ENCODE measurements around the gene RASEF. TPM values are rescaled to one million over a fixed set of nuclear protein-coding genes. Genes with fewer than 3 reads are reported as not detected.

Gene RASEF
- total and polyA plus RNA-seq, 5 donors from 2014 or later: not detected

DNA sequence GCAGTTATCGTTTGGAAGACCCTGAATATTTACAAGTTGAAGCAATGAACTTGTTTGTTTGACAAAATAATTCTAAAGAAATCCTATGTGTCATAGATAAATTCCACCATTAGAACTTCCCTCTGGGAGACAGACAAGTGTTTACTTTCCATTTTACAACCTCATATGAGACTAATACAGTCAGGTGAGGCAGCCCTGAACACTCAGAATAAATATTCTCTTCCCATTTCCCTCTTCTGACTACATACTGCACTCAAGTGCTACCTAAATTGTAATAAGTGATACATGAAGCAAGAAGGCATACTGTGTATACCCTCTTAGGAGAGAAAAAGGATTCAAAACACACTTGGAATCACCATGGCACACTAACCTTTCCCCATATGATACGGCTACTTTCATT, 6.8 kb downstream of the RASEF start:
- Mint-ChIP-seq H3K4me1 (no peaks in the 10 kb centered on the region), H3K4me3 (no peak overlapping the region), H3K9me3 (peaks cover 3 to 12% (median 5%) of the 10 kb centered on the region in 7 donors), H3K36me3 (no peaks in the 10 kb centered on the region), H3K27me3 (peaks cover 5% of the 10 kb centered on the region), H3K27ac (no peak overlapping the region)
- H3K27ac ChIP-seq (ENCODE audit: insufficient read depth, low read length, poor library complexity, severe bottlenecking): no peak overlapping the region
- no peaks in the 10 kb centered on the region for H3K4me1 ChIP-seq (ENCODE audit: control insufficient read depth, insufficient read depth, low read length, poor library complexity, severe bottlenecking)
- H3K27me3 ChIP-seq (ENCODE audit: control insufficient read depth, insufficient read depth, low read length): no peaks in the 10 kb centered on the region
- H3K9me3 ChIP-seq (ENCODE audit: control insufficient read depth in 2 of 2, low read length in 2 of 2): no peaks in the 10 kb centered on the region
- no peaks in the 10 kb centered on the region for H3K36me3 ChIP-seq (ENCODE audit: control insufficient read depth, insufficient read depth, low read length)
- ATAC-seq (ENCODE audit: low read depth in 2 of 2): no peak
- no peak overlapping the region for H3K4me3 ChIP-seq (ENCODE audit: low read depth, low read length)
- DNase-seq: no peak

DNA sequence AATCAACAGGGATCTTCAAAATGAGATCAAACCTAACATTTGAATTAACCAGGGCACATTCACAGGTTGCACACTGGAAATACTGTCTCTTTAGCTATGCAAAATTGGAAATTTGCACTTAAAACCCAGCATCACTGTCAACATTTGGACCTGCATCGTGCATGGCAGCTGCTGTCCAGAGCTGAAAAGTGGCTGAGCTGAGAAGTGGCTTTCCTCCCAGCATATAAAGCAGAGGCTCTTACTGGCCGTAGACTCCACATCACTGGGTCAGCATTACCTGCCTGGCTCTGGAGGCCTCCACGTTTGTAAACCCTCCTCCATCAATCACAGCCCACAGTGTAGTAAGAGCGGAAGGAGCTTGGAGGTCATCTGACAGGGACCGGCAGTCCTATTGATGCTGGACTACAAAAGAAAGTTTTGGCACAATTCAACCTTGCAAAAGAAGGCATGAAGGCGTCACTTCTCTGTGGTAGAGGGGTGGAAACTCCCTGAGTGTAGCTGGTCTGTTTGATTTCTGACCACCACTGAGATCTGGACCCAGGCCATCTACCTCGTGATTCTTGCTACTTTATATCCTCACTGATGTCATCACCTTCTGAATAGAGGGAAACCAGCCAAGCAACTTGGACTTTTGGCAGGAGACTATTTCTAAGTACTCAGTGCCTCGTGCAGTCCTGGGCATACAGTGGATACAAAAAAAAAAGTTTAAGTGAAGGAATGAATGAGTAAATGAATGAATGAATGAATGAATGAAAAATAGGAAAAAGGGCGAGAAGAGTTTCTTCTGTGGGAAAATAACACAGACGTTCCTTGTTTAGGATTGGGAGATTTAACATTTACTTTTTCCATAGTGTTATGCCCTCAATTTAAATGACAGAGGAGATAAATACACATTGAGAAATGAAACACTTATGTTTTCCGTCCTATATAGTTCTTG, 14.8 kb downstream of the RASEF start:
- Histone ChIP-seq H3K4me1 (ENCODE audit: control insufficient read depth, insufficient read depth, low read length, poor library complexity, severe bottlenecking) (no peaks in the 10 kb centered on the region), H3K36me3 (ENCODE audit: control insufficient read depth, insufficient read depth, low read length) (no peaks in the 10 kb centered on the region), H3K27ac (ENCODE audit: insufficient read depth, low read length, poor library complexity, severe bottlenecking) (no peak overlapping the region), H3K4me3 (ENCODE audit: low read depth, low read length) (no peak overlapping the region), H3K9me3 (ENCODE audit: control insufficient read depth in 2 of 2, low read length in 2 of 2) (no peaks in the 10 kb centered on the region), H3K27me3 (ENCODE audit: control insufficient read depth, insufficient read depth, low read length) (no peaks in the 10 kb centered on the region)
- Mint-ChIP-seq H3K36me3 (no peaks in the 10 kb centered on the region), H3K9me3 (peaks cover 0 to 4% (median 2%) of the 10 kb centered on the region in 7 donors), H3K27ac (no peak overlapping the region), H3K4me3 (no peak overlapping the region), H3K27me3 (no peaks in the 10 kb centered on the region), H3K4me1 (no peaks in the 10 kb centered on the region)
- ATAC-seq (ENCODE audit: low read depth in 2 of 2) (no peak), DNase-seq (no peak)

DNA sequence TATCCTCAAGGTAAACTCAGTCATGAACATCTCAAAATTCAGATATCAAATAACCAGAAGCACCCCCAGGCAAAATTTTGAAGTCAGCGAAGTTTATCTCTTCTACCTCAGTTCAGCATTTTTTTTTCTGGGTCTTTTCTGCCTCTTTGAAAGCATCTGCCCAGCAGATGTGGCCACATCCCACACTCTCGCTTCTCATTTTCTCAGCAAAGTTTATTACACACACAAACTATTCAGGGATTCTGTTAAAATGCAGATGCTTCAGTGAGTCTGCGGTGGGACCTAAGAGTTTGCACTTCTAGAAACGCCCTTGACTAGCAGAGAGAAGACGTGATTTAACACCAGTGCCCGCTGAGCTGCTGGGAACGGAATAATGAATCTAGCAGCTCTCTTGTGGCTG, 19.3 kb downstream of the RASEF start:
- no peaks in the 10 kb centered on the region for H3K4me1 ChIP-seq (ENCODE audit: control insufficient read depth, insufficient read depth, low read length, poor library complexity, severe bottlenecking)
- Mint-ChIP-seq H3K27me3 (no peaks in the 10 kb centered on the region), H3K27ac (no peak overlapping the region), H3K4me1 (no peaks in the 10 kb centered on the region), H3K36me3 (no peaks in the 10 kb centered on the region), H3K4me3 (no peak overlapping the region), H3K9me3 (peaks cover 0 to 4% (median 2%) of the 10 kb centered on the region in 7 donors)
- no peaks in the 10 kb centered on the region for H3K9me3 ChIP-seq (ENCODE audit: control insufficient read depth in 2 of 2, low read length in 2 of 2)
- H3K27me3 ChIP-seq (ENCODE audit: control insufficient read depth, insufficient read depth, low read length): no peaks in the 10 kb centered on the region
- H3K27ac ChIP-seq (ENCODE audit: insufficient read depth, low read length, poor library complexity, severe bottlenecking): no peak overlapping the region
- DNase-seq (no peak), ATAC-seq (ENCODE audit: low read depth in 2 of 2) (no peak)
- no peaks in the 10 kb centered on the region for H3K36me3 ChIP-seq (ENCODE audit: control insufficient read depth, insufficient read depth, low read length)
- H3K4me3 ChIP-seq (ENCODE audit: low read depth, low read length): no peak overlapping the region

DNA sequence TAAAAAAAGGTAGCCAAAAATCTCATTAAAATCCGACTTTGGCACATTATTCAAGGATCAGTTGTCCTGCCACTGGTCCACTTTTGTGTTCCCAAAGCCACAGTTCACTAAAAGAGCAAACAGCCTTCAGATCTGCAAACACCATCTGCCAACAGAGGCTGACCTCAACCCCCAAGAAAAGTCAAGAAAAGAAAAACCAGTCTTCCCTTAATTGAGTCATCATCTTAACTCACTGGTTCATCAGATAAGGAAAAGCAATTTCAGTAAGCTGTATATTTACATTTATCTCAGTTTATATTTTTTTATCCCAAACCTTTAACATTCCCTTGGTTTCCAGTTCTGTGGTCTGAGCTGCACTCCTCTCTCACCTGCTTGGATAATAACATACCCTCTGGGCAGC, 21.2 kb downstream of the RASEF start:
- H3K9me3 Mint-ChIP-seq: peaks cover 0 to 3% (median 0%) of the 10 kb centered on the region in 7 donors
- no peak overlapping the region for H3K27ac ChIP-seq (ENCODE audit: insufficient read depth, low read length, poor library complexity, severe bottlenecking)
- DNase-seq (no peak), ATAC-seq (ENCODE audit: low read depth in 2 of 2) (no peak)
- no peak overlapping the region for H3K4me3 Mint-ChIP-seq
- H3K27ac Mint-ChIP-seq: no peak overlapping the region
- H3K27me3 ChIP-seq (ENCODE audit: control insufficient read depth, insufficient read depth, low read length): no peaks in the 10 kb centered on the region
- H3K36me3 ChIP-seq (ENCODE audit: control insufficient read depth, insufficient read depth, low read length): no peaks in the 10 kb centered on the region
- H3K9me3 ChIP-seq (ENCODE audit: control insufficient read depth in 2 of 2, low read length in 2 of 2): no peaks in the 10 kb centered on the region
- H3K4me3 ChIP-seq (ENCODE audit: low read depth, low read length): no peak overlapping the region
- H3K4me1 Mint-ChIP-seq: no peaks in the 10 kb centered on the region
- no peaks in the 10 kb centered on the region for H3K27me3 Mint-ChIP-seq
- H3K4me1 ChIP-seq (ENCODE audit: control insufficient read depth, insufficient read depth, low read length, poor library complexity, severe bottlenecking): no peaks in the 10 kb centered on the region
- H3K36me3 Mint-ChIP-seq: no peaks in the 10 kb centered on the region

DNA sequence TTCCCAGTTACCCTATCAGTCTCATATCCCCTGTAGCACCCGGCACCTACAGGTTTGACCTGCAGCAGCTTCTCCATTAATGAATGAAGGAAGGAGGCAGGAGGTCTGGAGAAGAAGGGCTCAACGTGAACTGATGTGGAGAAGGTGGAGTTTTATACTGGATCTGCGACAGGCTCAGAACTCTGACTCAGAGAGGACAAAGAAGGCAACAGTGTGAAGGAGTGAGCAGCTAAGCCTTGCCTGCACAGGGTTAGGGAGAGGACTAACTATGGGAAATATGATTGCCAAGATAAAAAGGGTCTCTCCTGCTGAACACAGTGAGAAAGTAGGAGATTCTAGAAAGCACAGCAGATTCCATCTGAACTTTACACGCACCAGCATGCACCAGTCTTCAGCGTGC, 23.6 kb downstream of the RASEF start:
- no peaks in the 10 kb centered on the region for H3K27me3 ChIP-seq (ENCODE audit: control insufficient read depth, insufficient read depth, low read length)
- Mint-ChIP-seq H3K27ac (no peak overlapping the region), H3K4me3 (no peak overlapping the region), H3K27me3 (no peaks in the 10 kb centered on the region), H3K4me1 (no peaks in the 10 kb centered on the region), H3K36me3 (no peaks in the 10 kb centered on the region), H3K9me3 (peaks cover 0 to 3% (median 0%) of the 10 kb centered on the region in 7 donors)
- no peak for ATAC-seq (ENCODE audit: low read depth in 2 of 2)
- no peak overlapping the region for H3K4me3 ChIP-seq (ENCODE audit: low read depth, low read length)
- no peaks in the 10 kb centered on the region for H3K36me3 ChIP-seq (ENCODE audit: control insufficient read depth, insufficient read depth, low read length)
- H3K27ac ChIP-seq (ENCODE audit: insufficient read depth, low read length, poor library complexity, severe bottlenecking): no peak overlapping the region
- H3K9me3 ChIP-seq (ENCODE audit: control insufficient read depth in 2 of 2, low read length in 2 of 2): no peaks in the 10 kb centered on the region
- no peaks in the 10 kb centered on the region for H3K4me1 ChIP-seq (ENCODE audit: control insufficient read depth, insufficient read depth, low read length, poor library complexity, severe bottlenecking)
- no peak for DNase-seq

DNA sequence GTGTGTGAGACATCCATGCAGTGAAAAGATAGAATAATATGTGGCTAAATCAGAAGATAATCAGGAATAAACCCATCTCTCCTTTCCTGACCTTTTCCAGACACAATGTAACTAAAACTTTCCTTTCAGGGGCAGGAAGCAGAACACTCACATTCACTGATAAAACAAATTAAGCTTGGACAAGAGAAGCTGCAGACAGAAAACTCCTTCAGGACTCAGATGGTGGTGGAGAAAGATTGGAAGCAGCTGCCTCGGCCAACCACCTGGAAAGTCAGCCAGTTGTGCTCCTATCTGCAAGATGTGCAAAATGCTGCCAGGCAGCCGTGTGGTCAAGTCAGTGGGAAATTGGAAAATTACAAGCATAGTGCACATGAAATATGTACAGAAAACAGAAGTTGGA, 26.9 kb downstream of the RASEF start:
- Mint-ChIP-seq H3K27ac (no peak overlapping the region), H3K4me1 (no peaks in the 10 kb centered on the region), H3K9me3 (peaks cover 0 to 2% (median 0%) of the 10 kb centered on the region in 7 donors), H3K36me3 (no peaks in the 10 kb centered on the region), H3K4me3 (no peak overlapping the region), H3K27me3 (no peaks in the 10 kb centered on the region)
- H3K27me3 ChIP-seq (ENCODE audit: control insufficient read depth, insufficient read depth, low read length): no peaks in the 10 kb centered on the region
- no peak overlapping the region for H3K27ac ChIP-seq (ENCODE audit: insufficient read depth, low read length, poor library complexity, severe bottlenecking)
- no peak for ATAC-seq (ENCODE audit: low read depth in 2 of 2)
- H3K9me3 ChIP-seq (ENCODE audit: control insufficient read depth in 2 of 2, low read length in 2 of 2): no peaks in the 10 kb centered on the region
- no peaks in the 10 kb centered on the region for H3K4me1 ChIP-seq (ENCODE audit: control insufficient read depth, insufficient read depth, low read length, poor library complexity, severe bottlenecking)
- H3K4me3 ChIP-seq (ENCODE audit: low read depth, low read length): no peak overlapping the region
- no peaks in the 10 kb centered on the region for H3K36me3 ChIP-seq (ENCODE audit: control insufficient read depth, insufficient read depth, low read length)
- DNase-seq: no peak

DNA sequence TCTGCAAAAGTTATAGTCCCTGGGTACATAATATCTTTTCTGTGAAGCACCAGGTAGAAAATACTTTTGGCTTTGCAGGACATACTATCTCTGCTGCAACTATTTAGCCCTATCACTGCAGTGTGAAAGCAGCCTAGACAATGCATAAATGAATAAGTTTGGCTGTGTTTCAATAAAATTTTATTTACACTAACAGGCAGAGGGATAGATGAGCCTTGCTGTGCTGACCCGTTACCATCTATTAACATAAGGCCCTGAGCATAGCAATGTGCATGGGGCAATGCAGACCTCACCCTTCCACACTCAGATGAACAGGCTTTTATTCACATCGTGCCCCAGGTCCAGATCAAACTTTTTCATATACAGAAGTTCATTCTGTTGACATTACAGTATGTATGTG, 27.8 kb downstream of the RASEF start:
- DNase-seq (no peak), ATAC-seq (ENCODE audit: low read depth in 2 of 2) (no peak)
- no peaks in the 10 kb centered on the region for H3K36me3 Mint-ChIP-seq
- H3K4me1 Mint-ChIP-seq: no peaks in the 10 kb centered on the region
- Histone ChIP-seq H3K27ac (ENCODE audit: insufficient read depth, low read length, poor library complexity, severe bottlenecking) (no peak overlapping the region), H3K36me3 (ENCODE audit: control insufficient read depth, insufficient read depth, low read length) (no peaks in the 10 kb centered on the region), H3K4me3 (ENCODE audit: low read depth, low read length) (no peak overlapping the region), H3K27me3 (ENCODE audit: control insufficient read depth, insufficient read depth, low read length) (no peaks in the 10 kb centered on the region), H3K4me1 (ENCODE audit: control insufficient read depth, insufficient read depth, low read length, poor library complexity, severe bottlenecking) (no peaks in the 10 kb centered on the region), H3K9me3 (ENCODE audit: control insufficient read depth in 2 of 2, low read length in 2 of 2) (no peaks in the 10 kb centered on the region)
- no peak overlapping the region for H3K27ac Mint-ChIP-seq
- H3K27me3 Mint-ChIP-seq: no peaks in the 10 kb centered on the region
- H3K4me3 Mint-ChIP-seq: no peak overlapping the region
- peaks cover 0 to 4% (median 2%) of the 10 kb centered on the region in 7 donors for H3K9me3 Mint-ChIP-seq

DNA sequence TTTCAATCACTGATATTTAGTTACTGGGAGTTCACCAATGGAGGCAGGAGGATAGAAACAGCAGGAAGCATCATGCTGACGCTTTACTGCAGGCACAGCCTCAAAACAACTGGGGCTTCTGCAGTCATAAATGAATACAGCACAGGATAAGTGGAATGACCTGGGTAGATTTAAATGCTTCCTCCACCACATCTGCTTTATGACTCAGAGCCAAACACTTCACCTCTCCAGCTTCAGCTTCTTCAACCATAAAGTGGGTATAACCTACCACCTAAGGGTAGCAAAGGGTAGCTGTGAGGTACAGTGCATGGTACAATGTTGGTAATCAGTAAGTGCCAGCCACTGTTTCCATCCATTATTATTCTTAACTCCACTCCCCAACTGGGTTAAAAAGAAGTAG, 28.4 kb downstream of the RASEF start:
- Histone ChIP-seq H3K27me3 (ENCODE audit: control insufficient read depth, insufficient read depth, low read length) (no peaks in the 10 kb centered on the region), H3K4me3 (ENCODE audit: low read depth, low read length) (no peak overlapping the region), H3K27ac (ENCODE audit: insufficient read depth, low read length, poor library complexity, severe bottlenecking) (no peak overlapping the region), H3K4me1 (ENCODE audit: control insufficient read depth, insufficient read depth, low read length, poor library complexity, severe bottlenecking) (no peaks in the 10 kb centered on the region), H3K36me3 (ENCODE audit: control insufficient read depth, insufficient read depth, low read length) (no peaks in the 10 kb centered on the region), H3K9me3 (ENCODE audit: control insufficient read depth in 2 of 2, low read length in 2 of 2) (no peaks in the 10 kb centered on the region)
- Mint-ChIP-seq H3K4me3 (no peak overlapping the region), H3K4me1 (no peaks in the 10 kb centered on the region), H3K27ac (no peak overlapping the region), H3K9me3 (peaks cover 0 to 4% (median 2%) of the 10 kb centered on the region in 7 donors), H3K27me3 (no peaks in the 10 kb centered on the region), H3K36me3 (no peaks in the 10 kb centered on the region)
- ATAC-seq (ENCODE audit: low read depth in 2 of 2) (no peak), DNase-seq (no peak)
